ENCODE results near the gene P3R3URF.

The P3R3URF gene

GRCh38 chr1:46169811-46170454 lies 6.4 kb downstream of the P3R3URF start:
- TF ChIP-seq SNAI2 (CRISPR knock-in tag; IDR thresholded peaks at IDR 0.05) (no peak), ISL1 (CRISPR knock-in tag; IDR thresholded peaks at IDR 0.05) (no peak), PATZ1 (CRISPR knock-in tag; IDR thresholded peaks at IDR 0.05; ENCODE audit: borderline replicate concordance) (no peak), ESRRG (CRISPR knock-in tag; IDR thresholded peaks at IDR 0.05) (no peak), ZNF70 (CRISPR knock-in tag; IDR thresholded peaks at IDR 0.05) (no peak), TOX (CRISPR knock-in tag; IDR thresholded peaks at IDR 0.05; ENCODE audit: borderline replicate concordance) (no peak), CREB5 (CRISPR knock-in tag; IDR thresholded peaks at IDR 0.05; ENCODE audit: low read depth) (no peak), TCF4 (CRISPR knock-in tag; IDR thresholded peaks at IDR 0.05; ENCODE audit: borderline replicate concordance) (no peak), POU6F1 (CRISPR knock-in tag; IDR thresholded peaks at IDR 0.05; ENCODE audit: borderline replicate concordance, low read depth) (no peak), ZFP3 (CRISPR knock-in tag; IDR thresholded peaks at IDR 0.05) (no peak), OSR1 (CRISPR knock-in tag; IDR thresholded peaks at IDR 0.05) (no peak), PPARA (CRISPR knock-in tag; IDR thresholded peaks at IDR 0.05; ENCODE audit: borderline replicate concordance) (no peak), BACH2 (CRISPR knock-in tag; IDR thresholded peaks at IDR 0.05; ENCODE audit: borderline replicate concordance) (no peak), TSHZ2 (CRISPR knock-in tag; IDR thresholded peaks at IDR 0.05) (no peak), ZNF8 (CRISPR knock-in tag; IDR thresholded peaks at IDR 0.05) (no peak), ZC3H10 (CRISPR knock-in tag; IDR thresholded peaks at IDR 0.05) (no peak)
- ATAC-seq = no peak

GRCh38 chr1:46168477-46168876 lies 7.8 kb downstream of the P3R3URF start:
- no peak for ATAC-seq
- no peak for TF ChIP-seq ZNF565 (CRISPR knock-in tag; conservative IDR thresholded peaks at IDR 0.05; ENCODE audit: low read depth)
- no peak for TF ChIP-seq CSRNP3 (CRISPR knock-in tag; IDR thresholded peaks at IDR 0.05)
- no peak for TF ChIP-seq ESRRG (CRISPR knock-in tag; IDR thresholded peaks at IDR 0.05)
- TF ChIP-seq POU6F1 (CRISPR knock-in tag; IDR thresholded peaks at IDR 0.05; ENCODE audit: borderline replicate concordance, low read depth) = no peak
- no peak for TF ChIP-seq OSR1 (CRISPR knock-in tag; IDR thresholded peaks at IDR 0.05)
- no peak for TF ChIP-seq ISL1 (CRISPR knock-in tag; IDR thresholded peaks at IDR 0.05)
- TF ChIP-seq CREB5 (CRISPR knock-in tag; IDR thresholded peaks at IDR 0.05; ENCODE audit: low read depth) = no peak
- no peak for TF ChIP-seq ARNTL (CRISPR knock-in tag; IDR thresholded peaks at IDR 0.05; ENCODE audit: borderline replicate concordance, low read depth)
- no peak for TF ChIP-seq SNAI2 (CRISPR knock-in tag; IDR thresholded peaks at IDR 0.05)
- no peak for TF ChIP-seq ZNF8 (CRISPR knock-in tag; IDR thresholded peaks at IDR 0.05)
- no peak for TF ChIP-seq ZFP3 (CRISPR knock-in tag; IDR thresholded peaks at IDR 0.05)
- TF ChIP-seq ZC3H10 (CRISPR knock-in tag; IDR thresholded peaks at IDR 0.05) = no peak
- TF ChIP-seq ZFP30 (CRISPR knock-in tag; IDR thresholded peaks at IDR 0.05) = no peak
- no peak for TF ChIP-seq BACH2 (CRISPR knock-in tag; IDR thresholded peaks at IDR 0.05; ENCODE audit: borderline replicate concordance)
- TF ChIP-seq PATZ1 (CRISPR knock-in tag; IDR thresholded peaks at IDR 0.05; ENCODE audit: borderline replicate concordance) = no peak

Data from SK-N-SH treated with all-trans-retinoic acid at 6 μM for 48 hours (cell line).